Measurements from ENCODE around the gene IQCN. TPM values are rescaled to one million over a fixed set of nuclear protein-coding genes. Genes with fewer than 3 reads are reported as not detected.

Gene IQCN
- total and polyA plus RNA-seq, 10 donors, result 1.4 to 17.1 (median 8.5) TPM

- peak; percentile 98 for DNase-seq
- WGBS, 5 donors, result 0 to 1% (median 1%) methylated on average over 39 to 75 of the region's 75 CpGs
- Histone ChIP-seq H3K27ac (peak overlapping the region; percentile 95 to 100 (median 98)), H3K4me1 (peaks cover 31 to 68% (median 51%) of the 10 kb centered on the region in 6 donors), H3K4me3 (peak overlapping the region; percentile 45 to 78 (median 56)), H3K36me3 (no peaks in the 10 kb centered on the region), H3K9me3 (no peaks in the 10 kb centered on the region), H3K27me3 (replicated peaks in 1 of 7) (no peaks in the 10 kb centered on the region)
- TF ChIP-seq POLR2A (IDR thresholded peaks at IDR 0.05), result peak; percentile 31 to 75 (median 70)
- TF ChIP-seq POLR2AphosphoS5 (IDR thresholded peaks at IDR 0.05), result peak; percentile 94 to 96 (median 96)
- no peak for TF ChIP-seq CTCF (IDR thresholded peaks at IDR 0.05 in 8 of 11, conservative IDR thresholded peaks at IDR 0.05 in 3 of 11)
- intact Hi-C loops (cut with DNase I; ENCODE audit: low total_unique reads), result no loop called here
Observed at GRCh38 chr19:18291590-18292461, 17.6 kb upstream of the IQCN start.

- TF ChIP-seq POLR2AphosphoS5 (IDR thresholded peaks at IDR 0.05), result no peak
- no peak for TF ChIP-seq POLR2A (IDR thresholded peaks at IDR 0.05)
- TF ChIP-seq CTCF (IDR thresholded peaks at IDR 0.05 in 8 of 11, conservative IDR thresholded peaks at IDR 0.05 in 3 of 11), result no peak
- no peaks in the 10 kb centered on the region for H3K9me3 ChIP-seq
- no peak for DNase-seq
- H3K4me1 ChIP-seq, result peaks cover 31 to 74% (median 51%) of the 10 kb centered on the region in 6 donors
- no peaks in the 10 kb centered on the region for H3K36me3 ChIP-seq
- no peaks in the 10 kb centered on the region for H3K27me3 ChIP-seq (replicated peaks in 1 of 7)
- 21 to 42% (median 34%) methylated on average over 19 to 21 of the region's 21 CpGs for WGBS, 5 donors
- peak overlapping the region in 7 of 8 donors; percentile 45 to 78 (median 57) for H3K4me3 ChIP-seq
- intact Hi-C loops (cut with DNase I; ENCODE audit: low total_unique reads), result no loop called here
- H3K27ac ChIP-seq, result peak overlapping the region; percentile 95 to 100 (median 98)
Observed at GRCh38 chr19:18291019-18291524, 16.8 kb upstream of the IQCN start.

DNA sequence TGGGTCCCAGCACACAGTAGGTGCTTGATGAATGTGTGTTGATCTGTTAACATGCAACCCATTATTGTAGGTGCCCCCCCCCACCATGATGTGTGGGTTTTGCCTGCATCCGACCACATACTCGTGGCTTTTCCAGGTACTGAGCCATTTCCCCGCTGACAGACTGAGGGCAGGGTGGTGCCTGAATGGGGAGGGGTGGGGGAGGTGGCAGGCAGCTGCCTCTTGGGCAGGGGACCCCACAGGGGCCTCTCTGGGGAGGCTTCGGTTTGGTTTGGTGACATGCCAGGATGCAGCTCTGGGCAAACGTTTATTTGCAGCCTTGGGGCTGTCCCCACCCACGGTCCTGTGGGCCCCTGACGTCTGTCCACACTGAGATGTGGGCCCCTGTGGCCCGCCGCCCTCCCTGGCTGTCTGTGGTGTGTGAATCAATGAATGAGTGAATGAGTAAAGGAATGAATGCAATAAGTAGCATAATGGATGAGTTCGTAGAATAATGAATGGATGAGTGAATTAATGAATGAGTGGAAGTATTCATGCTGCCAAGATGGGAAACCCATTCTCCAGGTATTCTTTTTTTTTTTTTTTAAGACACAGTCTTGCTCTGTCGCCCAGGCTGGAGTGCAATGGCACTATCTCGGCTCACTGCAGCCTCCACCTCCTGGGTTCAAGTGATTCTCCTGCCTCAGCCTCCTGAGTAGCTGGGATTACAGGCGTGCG, 16.2 kb upstream of the IQCN start:
- Histone ChIP-seq H3K36me3 (no peaks in the 10 kb centered on the region), H3K4me1 (peaks cover 31 to 78% (median 52%) of the 10 kb centered on the region in 6 donors), H3K4me3 (peak overlapping the region in 3 of 8 donors; percentile 57 to 78 (median 65)), H3K9me3 (no peaks in the 10 kb centered on the region), H3K27ac (peak overlapping the region; percentile 95 to 100 (median 98)), H3K27me3 (replicated peaks in 1 of 7) (no peaks in the 10 kb centered on the region)
- peak; percentile 58 to 63 (median 59) for TF ChIP-seq POLR2AphosphoS5 (IDR thresholded peaks at IDR 0.05)
- no peak for TF ChIP-seq POLR2A (IDR thresholded peaks at IDR 0.05)
- peak; percentile 90 for DNase-seq
- 23 to 31% (median 24%) methylated on average over 12 to 14 of the region's 14 CpGs for WGBS, 5 donors
- intact Hi-C loops (cut with DNase I; ENCODE audit: low total_unique reads), result no loop called here

DNA sequence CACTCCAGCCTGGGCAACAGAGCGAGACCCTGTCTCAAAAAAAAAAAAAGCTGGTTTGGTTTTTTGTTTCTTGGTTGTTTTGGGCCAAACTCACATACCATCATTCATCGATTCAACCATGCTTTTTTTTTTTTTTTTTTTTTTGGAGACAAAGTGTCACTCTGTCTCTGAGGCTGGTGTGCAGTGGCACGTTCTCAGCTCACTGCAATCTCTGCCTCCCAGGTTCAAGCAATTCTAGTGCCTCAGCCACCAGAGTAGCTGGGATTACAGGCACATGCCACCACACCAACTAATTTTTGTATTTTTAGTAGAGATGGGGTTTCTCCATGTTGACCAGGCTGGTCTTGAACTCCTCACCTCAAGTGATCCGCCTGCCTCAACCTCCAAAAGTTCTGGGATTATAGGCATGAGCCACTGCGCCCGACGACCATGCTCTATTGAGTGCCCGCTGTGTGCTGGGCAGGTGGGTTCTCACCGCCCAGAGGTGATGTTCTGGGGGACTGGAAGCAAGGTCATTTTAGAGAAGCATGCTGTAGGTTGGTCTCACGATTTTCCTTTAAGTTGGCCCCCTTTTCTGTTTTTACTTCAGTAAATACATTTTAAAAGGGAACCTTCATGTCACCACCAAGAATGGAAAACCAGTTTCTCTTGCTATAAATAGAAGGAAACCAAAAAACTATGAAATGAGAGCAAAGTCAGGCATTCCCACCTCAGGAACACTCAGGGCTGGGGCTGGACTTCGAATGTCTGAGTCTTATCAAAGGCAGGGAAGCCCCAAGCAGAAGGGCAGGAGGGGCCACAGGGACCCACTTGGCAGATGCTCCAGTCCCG, 15.4 kb upstream of the IQCN start:
- Histone ChIP-seq H3K4me3 (peak overlapping the region in 1 of 8 donors; percentile 78), H3K36me3 (no peaks in the 10 kb centered on the region), H3K4me1 (peaks cover 31 to 85% (median 58%) of the 10 kb centered on the region in 6 donors), H3K27ac (peak overlapping the region; percentile 95 to 100 (median 98)), H3K27me3 (replicated peaks in 1 of 7) (no peaks in the 10 kb centered on the region), H3K9me3 (no peaks in the 10 kb centered on the region)
- DNase-seq, result no peak
- TF ChIP-seq POLR2A (IDR thresholded peaks at IDR 0.05), result no peak
- TF ChIP-seq POLR2AphosphoS5 (IDR thresholded peaks at IDR 0.05), result no peak
- intact Hi-C loops (cut with DNase I; ENCODE audit: low total_unique reads), result no loop called here
- 52 to 58% (median 54%) methylated on average over 12 of the region's 12 CpGs for WGBS, 5 donors

Measured in spleen (tissue), 11 donors.